HG03066 (cell line): ENCODE results near the gene PTPN3.
"Not testable (repeated sequence)": the region's sequence is repeated elsewhere in the genome, so short reads cannot be mapped to it uniquely, and the experiment has no call there.

ENCODE experiments used
- ATAC-seq: cut with Tn5 transposase; IDR thresholded peaks from one replicate; pipeline ENCODE4 v1.9.1; 2021; ENCODE audit warnings: low read depth; ENCODE audit not compliant: unreplicated experiment

The PTPN3 gene

GRCh38 chr9:109498195-109499092 lies at the start of gene PTPN3:
TSS of gene PTPN3 (minus strand) at chr9:109498307. CDS start at chr9:109463434, 34,873 bp downstream.
- no peak for ATAC-seq

- ATAC-seq, result not testable (repeated sequence)
Measured at GRCh38 chr9:109544954-109545353, 46.8 kb upstream of the PTPN3 start.

- no peak for ATAC-seq
Measured at GRCh38 chr9:109542922-109543321, 44.8 kb upstream of the PTPN3 start.

- no peak for ATAC-seq
Measured at GRCh38 chr9:109538346-109538745, 40.2 kb upstream of the PTPN3 start.

GRCh38 chr9:109537288-109537687 lies 39.2 kb upstream of the PTPN3 start:
- no peak for ATAC-seq

- no peak for ATAC-seq
Measured at GRCh38 chr9:109536859-109537258, 38.8 kb upstream of the PTPN3 start.

- no peak for ATAC-seq
Measured at GRCh38 chr9:109535365-109535764, 37.3 kb upstream of the PTPN3 start.

- ATAC-seq, result no peak
Measured at GRCh38 chr9:109534151-109534550, 36.0 kb upstream of the PTPN3 start.

- ATAC-seq, result not testable (repeated sequence)
Measured at GRCh38 chr9:109532652-109533051, 34.5 kb upstream of the PTPN3 start.

- ATAC-seq, result no peak
Measured at GRCh38 chr9:109522106-109522505, 24.0 kb upstream of the PTPN3 start.

- peak; percentile 89 for ATAC-seq
Measured at GRCh38 chr9:109520475-109521132, 22.5 kb upstream of the PTPN3 start.

- ATAC-seq, result no peak
Measured at GRCh38 chr9:109519366-109519765, 21.3 kb upstream of the PTPN3 start.

- ATAC-seq, result no peak
Measured at GRCh38 chr9:109518621-109519335, 20.7 kb upstream of the PTPN3 start.

- ATAC-seq, result no peak
Measured at GRCh38 chr9:109517901-109518377, 19.8 kb upstream of the PTPN3 start.

- ATAC-seq, result no peak
Measured at GRCh38 chr9:109513871-109514270, 15.8 kb upstream of the PTPN3 start.

GRCh38 chr9:109512170-109512756 lies 14.2 kb upstream of the PTPN3 start:
- ATAC-seq, result no peak

- ATAC-seq, result no peak
Measured at GRCh38 chr9:109510506-109510905, 12.4 kb upstream of the PTPN3 start.

GRCh38 chr9:109510042-109510441 lies 11.9 kb upstream of the PTPN3 start:
- not testable (repeated sequence) for ATAC-seq

- ATAC-seq, result no peak
Measured at GRCh38 chr9:109509611-109510010, 11.5 kb upstream of the PTPN3 start.

GRCh38 chr9:109507421-109507838 lies 9.3 kb upstream of the PTPN3 start:
- no peak for ATAC-seq
